CD4-positive, alpha-beta T cell treated with Interleukin-2 at 100 ng/mL for 4 hours (primary cell): Measurements from ENCODE around the gene CNNM1.

ENCODE experiments used
- DNase-seq: peaks from one replicate; pipeline ENCODE4 v3.0.0-alpha.2; 2020; ENCODE audit warnings: low spot score

CNNM1 gene

DNA sequence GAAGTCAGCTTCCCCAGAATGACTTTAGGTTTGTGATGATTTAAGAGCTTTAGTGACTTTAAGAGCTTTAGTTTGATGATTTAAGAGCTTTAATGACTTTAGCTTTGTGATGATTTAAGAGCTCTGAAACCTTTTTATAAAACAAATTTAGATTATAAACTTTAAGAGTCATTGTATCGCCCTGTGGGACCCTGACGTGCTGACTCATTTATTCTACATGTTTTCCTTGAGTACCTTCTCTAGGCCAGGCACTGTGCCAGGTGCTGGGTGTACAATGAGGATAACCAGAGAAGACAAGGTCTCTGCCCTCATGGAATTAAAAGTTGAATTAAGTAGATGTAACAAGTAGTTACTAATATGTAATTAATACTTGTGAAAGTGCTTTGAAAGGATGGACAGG is 45.4 kb downstream of the CNNM1 start:
- DNase-seq = no peak

GRCh38 chr10:99374972-99375371 is 45.8 kb downstream of the CNNM1 start:
- DNase-seq = no peak

GRCh38 chr10:99375426-99375825 is 46.3 kb downstream of the CNNM1 start:
- DNase-seq = no peak

GRCh38 chr10:99382176-99382575 is 53.0 kb downstream of the CNNM1 start:
- no peak for DNase-seq

DNA sequence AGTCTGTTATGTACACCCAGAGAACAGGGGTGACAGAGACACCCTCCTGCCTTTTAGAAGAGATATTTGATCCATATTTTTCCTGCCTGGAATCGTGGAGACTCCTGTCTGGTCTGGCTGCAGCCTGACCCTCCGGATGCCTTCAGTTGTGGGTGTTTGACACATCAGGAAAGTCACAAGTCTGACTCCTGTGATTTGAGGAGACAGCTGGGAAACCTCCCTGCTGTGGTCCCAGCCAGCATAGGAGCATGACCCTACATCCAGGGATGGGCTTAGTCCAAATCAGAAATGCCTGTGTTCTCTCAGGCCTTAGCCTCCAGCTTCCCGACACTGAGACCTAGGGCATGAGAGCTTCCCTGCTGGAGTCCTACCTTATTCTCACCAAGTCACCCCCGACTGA is 57.9 kb downstream of the CNNM1 start:
- no peak for DNase-seq

DNA sequence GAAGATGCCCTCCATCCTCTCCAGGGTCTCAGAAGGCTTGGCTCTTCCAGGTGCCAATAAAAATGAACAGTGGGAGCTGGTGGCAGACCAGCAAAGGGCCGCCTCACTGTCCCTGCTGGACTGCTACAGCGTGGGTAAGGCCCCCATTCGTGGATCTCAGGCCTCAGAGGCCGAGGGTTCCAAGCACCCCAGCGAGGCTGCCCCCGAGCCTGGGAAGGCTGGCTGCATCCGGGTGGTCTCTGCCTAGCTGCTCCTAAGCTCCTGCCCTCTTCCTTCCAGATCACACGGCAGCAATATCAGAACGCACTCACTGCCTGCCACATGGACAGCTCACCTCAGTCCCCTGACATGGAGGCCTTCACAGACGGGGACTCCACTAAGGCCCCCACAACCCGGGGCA is 58.4 kb downstream of the CNNM1 start:
- DNase-seq = no peak

DNA sequence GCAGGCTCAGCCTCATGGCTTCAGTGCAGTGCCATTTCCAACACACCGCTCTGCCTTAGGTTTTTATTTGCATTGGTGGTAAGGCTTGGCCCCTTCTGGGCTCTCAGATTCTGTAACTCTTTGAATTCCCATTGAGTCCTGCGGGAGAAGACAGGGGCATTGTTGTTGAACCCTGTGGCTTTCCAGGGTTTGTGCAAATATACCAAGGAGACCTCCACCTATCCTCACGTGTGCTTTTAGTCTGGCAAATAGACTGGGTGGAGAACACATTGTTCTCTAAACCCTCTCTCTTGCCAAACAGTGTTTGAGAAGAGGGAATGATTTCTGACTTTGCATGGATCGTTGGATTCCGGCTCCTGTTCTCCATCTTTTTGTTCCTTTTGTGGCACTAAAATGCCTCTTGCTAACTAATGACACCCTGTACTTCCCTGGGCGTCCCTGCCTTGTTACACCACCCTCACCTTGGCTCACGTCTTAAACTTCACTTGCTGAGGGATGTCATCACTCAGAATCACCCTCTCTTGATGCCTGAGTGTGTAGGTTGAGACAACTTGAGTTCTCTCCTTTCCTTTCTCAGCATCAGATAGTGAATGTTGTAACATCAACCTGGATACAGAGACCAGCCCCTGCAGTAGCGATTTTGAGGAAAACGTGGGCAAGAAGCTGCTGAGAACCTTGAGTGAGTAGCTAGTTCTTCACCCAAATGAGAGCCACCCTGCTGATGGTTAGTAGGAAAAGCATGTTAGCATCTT is 60.7 kb downstream of the CNNM1 start:
- no peak for DNase-seq

GRCh38 chr10:99391346-99391745 is 62.2 kb downstream of the CNNM1 start:
- DNase-seq = no peak

DNA sequence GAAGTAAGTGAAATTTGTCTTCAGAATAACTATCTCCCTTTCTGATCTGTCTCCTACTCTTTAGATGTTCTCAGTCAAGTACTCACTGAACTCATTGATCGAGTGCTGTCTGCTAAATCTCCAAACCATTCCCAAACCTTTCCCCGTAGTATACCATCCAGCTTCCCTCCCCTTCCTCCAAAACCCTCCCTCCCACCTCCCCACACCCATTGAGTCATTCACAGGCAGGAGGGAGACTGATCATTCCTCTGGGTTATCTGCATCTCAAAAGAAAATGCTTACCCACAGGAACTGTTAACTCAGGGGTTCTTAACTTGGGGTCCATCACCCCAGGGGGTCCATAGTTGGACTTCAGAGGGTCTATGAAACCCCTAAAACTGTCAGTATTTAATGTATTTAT is 63.9 kb downstream of the CNNM1 start:
- no peak for DNase-seq

GRCh38 chr10:99393683-99394082 is 64.5 kb downstream of the CNNM1 start:
- DNase-seq = no peak

GRCh38 chr10:99394256-99394655 is 65.1 kb downstream of the CNNM1 start:
- no peak for DNase-seq

DNA sequence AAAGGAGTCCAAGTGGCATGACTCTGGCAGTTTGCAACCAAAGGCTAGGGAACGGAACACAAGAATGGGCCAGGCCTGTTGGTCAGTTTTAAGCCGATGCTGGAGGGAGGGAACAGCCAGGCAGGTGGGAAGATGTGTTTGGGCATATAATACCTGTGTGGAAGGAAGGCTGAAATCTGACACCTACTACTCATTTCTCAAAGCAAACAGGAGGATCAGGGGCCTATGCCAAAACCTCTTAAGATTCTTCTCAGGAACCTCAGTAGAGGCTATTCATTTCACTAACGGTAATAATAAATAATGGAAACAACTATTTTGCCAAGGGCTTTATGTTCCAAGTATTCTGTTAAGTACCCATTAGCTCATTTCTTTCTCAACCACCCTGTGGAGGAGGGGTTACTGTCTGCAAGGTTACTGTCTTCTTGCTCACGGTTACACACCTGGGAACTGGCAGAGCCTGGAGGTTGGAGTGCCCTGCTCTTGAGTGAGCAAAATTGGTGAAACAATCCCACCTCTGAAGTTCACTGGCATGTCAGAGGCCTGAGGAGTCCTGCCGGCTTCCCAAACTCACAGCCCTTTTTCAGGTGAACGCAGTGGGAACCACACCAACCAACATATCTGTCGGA is 65.7 kb downstream of the CNNM1 start:
- DNase-seq = no peak

- no peak for DNase-seq
These were observed 66.7 kb downstream of the CNNM1 start for GRCh38 chr10:99395750-99396445.

GRCh38 chr10:99396471-99396870 is 67.3 kb downstream of the CNNM1 start:
- DNase-seq = no peak

GRCh38 chr10:99399664-99400063 is 70.5 kb downstream of the CNNM1 start:
- DNase-seq = no peak

DNA sequence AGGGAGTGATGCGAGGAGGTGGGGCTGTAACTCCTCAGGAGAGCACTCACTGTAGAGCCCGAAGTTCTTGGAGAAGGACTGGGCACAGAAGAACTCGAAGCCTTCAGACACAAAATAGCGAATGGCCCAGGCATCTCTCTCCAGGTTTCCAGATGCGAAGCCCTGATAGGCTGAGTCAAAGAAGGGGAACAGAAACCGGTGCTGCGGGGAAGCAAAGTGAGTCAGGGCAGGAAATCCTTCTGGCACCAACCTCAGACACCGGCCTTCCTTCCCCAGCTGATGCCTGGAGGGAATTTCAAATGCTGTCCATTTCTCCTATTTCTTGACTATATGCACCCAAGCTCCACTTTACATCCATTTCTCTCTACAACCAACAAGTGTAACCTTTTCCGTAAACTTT is 74.5 kb downstream of the CNNM1 start:
- no peak for DNase-seq

DNA sequence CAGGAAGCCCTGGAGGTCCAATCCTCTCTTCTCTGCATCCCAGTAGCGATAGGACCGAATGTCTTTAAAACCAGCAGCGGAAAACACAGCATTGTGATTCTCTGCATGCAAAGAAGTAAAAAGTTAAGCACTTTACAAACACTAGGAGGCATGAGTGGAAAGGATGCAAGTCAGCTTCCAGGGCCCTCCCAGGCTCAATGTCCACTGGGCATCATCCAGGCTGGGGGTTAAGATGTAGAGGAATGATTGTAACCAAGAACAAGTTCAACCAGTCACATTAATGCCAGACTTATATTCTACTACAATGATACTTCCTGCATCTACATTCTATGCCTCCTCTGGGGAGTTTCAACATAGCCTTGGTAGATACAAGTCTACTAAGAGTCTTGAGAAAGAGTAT is 77.0 kb downstream of the CNNM1 start:
- DNase-seq = no peak

DNA sequence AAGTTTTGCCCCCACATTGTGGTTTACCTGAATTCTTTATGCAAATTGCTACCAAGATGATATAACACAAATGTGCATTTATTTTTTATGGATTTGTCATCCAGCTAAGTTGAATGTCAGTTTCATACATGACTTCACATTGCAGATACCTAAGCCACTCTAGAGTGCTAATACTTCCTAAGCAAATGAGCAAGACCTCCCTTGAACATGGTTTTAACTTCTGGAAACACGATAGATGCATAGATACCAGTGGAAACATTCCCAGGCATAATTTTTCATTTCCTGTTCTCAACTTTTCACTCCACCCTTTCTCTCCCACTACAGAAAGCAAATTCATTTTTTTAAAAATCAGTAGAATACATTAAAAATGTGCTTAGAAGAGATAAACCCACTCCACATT is 81.0 kb downstream of the CNNM1 start:
- no peak for DNase-seq

- DNase-seq = no peak
These were observed 81.7 kb downstream of the CNNM1 start for GRCh38 chr10:99410876-99411275.

DNA sequence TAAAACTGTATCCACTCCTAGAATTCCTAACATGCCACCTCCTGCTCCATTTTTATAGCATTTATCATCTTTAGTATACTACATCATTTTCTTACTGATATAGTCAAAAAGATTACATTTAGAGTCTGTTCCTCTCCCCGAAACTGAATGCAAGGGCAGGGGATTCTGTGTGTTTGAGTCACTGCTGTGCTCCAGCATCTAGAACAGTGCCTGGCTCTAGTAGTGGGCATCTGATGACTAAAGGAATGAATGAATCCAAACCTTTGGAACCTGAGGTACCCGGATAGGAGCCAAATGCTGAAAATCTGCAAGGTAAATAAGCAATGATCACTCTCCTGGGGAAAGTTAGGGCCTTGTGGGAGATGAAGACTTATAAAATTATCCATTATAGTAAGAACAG is 82.4 kb downstream of the CNNM1 start:
- no peak for DNase-seq

GRCh38 chr10:99412099-99412498 is 82.9 kb downstream of the CNNM1 start:
- DNase-seq = no peak

DNA sequence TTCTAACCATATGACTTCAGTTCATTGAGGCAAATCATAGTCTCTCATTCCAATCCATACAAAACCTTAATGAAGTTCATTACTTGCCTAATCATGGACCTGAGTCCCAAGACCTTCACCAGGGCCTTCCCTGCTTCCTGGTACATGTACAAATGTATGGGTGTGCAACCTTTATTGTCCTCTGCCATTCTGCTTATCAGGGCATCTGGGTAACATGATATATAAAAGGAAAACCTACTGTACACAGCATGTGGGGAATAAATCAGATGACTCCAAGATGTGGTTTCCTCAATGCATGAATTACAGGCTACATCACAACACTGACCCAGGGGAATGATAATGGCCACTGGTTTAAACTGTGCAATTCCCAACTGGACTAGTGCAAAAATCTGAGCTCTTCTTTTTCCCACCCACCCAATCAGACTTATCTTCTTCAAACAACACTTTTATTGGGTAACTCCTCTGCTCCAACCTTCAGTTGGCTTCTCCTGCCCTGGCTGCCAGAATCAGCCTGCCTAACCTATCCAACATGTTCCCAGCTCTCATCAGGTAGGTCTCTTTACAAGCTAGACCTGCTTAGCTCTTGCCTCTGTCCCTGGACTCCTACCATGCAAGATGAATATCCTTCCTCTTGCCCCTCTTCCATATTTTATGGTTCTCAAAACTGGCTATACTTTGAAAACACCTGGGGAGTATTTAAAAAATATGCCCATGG is 89.9 kb downstream of the CNNM1 start:
- DNase-seq = no peak

- DNase-seq = no peak
These were observed 90.5 kb downstream of the CNNM1 start for GRCh38 chr10:99419688-99420087.
